KMS-11 (cell line): ENCODE data around the gene CENPN.

ENCODE experiments used
- H2AFZ ChIP-seq: fragments of 200-600 bp; sonication (generic); 2 replicates; pipeline ENCODE4 v1.6.1; 2016; ENCODE audit warnings: antibody characterized with exemption, mixed run types, low read depth
- H3K27ac ChIP-seq: fragments of 200-600 bp; sonication (generic); 2 replicates; pipeline ENCODE4 v1.6.1; 2016; ENCODE audit warnings: mild to moderate bottlenecking, mixed run types
- H3K27me3 ChIP-seq: fragments of 200-600 bp; sonication (generic); 2 replicates; pipeline ENCODE4 v1.6.1; 2017; ENCODE audit warnings: mild to moderate bottlenecking, low read depth, mixed run types, moderate library complexity; ENCODE audit not compliant: insufficient read depth
- H3K36me3 ChIP-seq: fragments of 200-600 bp; sonication (generic); 2 replicates; pipeline ENCODE4 v1.6.1; 2017; ENCODE audit warnings: mild to moderate bottlenecking, mixed run types; ENCODE audit not compliant: insufficient read depth
- H3K4me1 ChIP-seq: fragments of 200-600 bp; sonication (generic); 2 replicates; pipeline ENCODE4 v1.6.1; 2016; ENCODE audit warnings: mild to moderate bottlenecking, low read depth, mixed run types; ENCODE audit not compliant: poor library complexity, severe bottlenecking
- H3K4me2 ChIP-seq: fragments of 200-600 bp; sonication (generic); 2 replicates; pipeline ENCODE4 v1.7.0; 2016; ENCODE audit warnings: mild to moderate bottlenecking, mixed run types
- H3K4me3 ChIP-seq: fragments of 200-600 bp; sonication (generic); IDR thresholded peaks from 2 replicates; pipeline ENCODE4 v1.6.1; 2017; ENCODE audit warnings: low read depth, low read length, mixed read lengths; ENCODE audit not compliant: insufficient read depth
- H3K79me2 ChIP-seq: fragments of 200-600 bp; sonication (generic); 2 replicates; pipeline ENCODE4 v1.6.1; 2016; ENCODE audit warnings: low read depth, mixed run types; ENCODE audit not compliant: insufficient read depth
- H3K9ac ChIP-seq: fragments of 200-600 bp; sonication (generic); 2 replicates; pipeline ENCODE4 v1.6.1; 2016; ENCODE audit warnings: mild to moderate bottlenecking, mixed run types
- H4K20me1 ChIP-seq: fragments of 200-600 bp; sonication (generic); 2 replicates; pipeline ENCODE4 v1.6.1; 2016; ENCODE audit warnings: mild to moderate bottlenecking, mixed run types; ENCODE audit not compliant: insufficient read depth
- CTCF ChIP-seq: fragments of 200-600 bp; sonication (generic); conservative IDR thresholded peaks from 2 replicates; pipeline ENCODE4 v1.6.1; 2017; ENCODE audit warnings: low read depth, mild to moderate bottlenecking, antibody characterized with exemption, low read length, moderate library complexity, mixed read lengths

CENPN gene

DNA sequence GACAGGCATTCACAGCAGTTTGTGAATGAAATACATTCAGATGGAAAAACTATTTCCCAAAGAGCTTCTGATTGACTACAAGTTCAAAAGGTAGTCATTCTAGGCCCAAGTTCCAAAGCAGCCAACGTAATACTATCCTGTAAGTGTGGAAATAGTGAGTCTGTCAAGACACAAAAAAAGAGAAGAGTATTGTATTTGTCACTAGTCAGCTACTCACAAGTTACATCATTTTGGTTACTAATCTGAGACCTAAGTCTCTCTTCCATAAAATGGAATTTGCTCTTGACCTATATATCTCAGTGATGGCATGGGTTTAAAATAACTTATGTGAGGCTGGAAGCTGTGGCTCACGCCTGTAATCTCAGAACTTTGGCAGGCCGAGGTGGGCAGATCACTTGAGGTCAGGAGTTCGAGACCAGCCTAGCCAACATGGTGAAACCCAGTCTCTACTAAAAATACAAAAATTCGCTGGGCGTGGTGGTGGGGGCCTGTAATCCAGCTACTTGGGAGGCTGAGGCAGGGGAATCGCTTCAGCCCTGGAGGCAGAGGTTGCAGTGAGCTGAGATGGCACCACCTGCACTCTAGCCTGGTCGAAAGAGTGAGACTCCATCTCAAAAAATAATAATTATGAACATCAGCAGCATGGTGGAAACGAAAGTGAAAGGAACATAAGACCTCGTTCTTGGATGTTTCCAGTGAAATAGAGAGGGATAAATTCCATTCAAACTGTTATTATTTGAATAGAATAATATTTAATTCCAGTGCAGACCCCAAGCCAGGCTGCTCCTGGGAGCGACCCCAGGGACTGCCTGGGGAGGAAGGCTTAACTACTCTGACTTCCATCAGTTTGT lies 3.2 kb upstream of the CENPN start:
- H3K4me2 ChIP-seq = peak overlapping the region; percentile 70
- H2AFZ ChIP-seq = no peak overlapping the region
- H3K4me3 ChIP-seq = no peak overlapping the region
- H3K9ac ChIP-seq = peak overlapping the region; percentile 3; the same call in 1 of the 2 replicates
- no peaks in the 10 kb centered on the region for H3K36me3 ChIP-seq
- H3K27ac ChIP-seq = peak overlapping the region; percentile 14; the same call in 1 of the 2 replicates
- H4K20me1 ChIP-seq = peaks cover 4% of the 10 kb centered on the region; the same call in 1 of the 2 replicates
- H3K79me2 ChIP-seq = peaks cover 91% of the 10 kb centered on the region
- no peaks in the 10 kb centered on the region for H3K27me3 ChIP-seq
- no peak for TF ChIP-seq CTCF
- peaks cover 47% of the 10 kb centered on the region for H3K4me1 ChIP-seq

DNA sequence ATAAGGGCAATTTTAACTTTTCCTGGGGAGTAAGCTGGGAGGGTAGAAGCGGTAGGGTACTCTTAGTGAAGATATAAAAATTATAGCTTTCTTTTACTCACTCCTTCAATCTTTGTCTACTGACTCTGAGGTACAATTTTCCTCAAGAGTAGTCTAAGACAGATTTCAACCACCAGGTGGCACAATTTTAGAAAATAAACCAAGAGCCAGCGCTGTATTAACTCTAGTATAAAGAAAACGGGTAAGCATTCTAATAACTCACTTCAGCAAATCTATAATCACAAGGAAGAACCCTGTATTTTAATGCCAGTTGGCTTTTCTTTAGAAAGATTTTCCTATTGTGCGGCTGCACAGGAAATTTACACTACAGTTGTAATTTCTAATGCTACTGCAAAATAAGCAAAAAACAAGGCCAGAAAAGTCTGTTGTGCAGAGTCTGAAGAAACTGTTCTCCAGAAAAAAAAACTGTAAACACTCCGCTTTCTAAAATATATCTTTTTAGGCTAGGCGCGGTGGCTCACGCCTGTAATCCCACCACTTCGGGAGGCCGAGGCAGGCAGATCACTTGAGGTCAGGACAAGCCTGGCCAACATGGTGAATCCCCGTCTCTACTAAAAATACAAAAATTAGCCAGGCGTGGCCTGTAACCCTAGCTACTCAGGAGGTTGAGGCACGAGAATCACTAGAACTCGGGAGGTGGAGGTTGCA lies 2.2 kb upstream of the CENPN start:
- Histone ChIP-seq H2AFZ (no peak overlapping the region), H3K27ac (peak overlapping the region; percentile 14; the same call in 1 of the 2 replicates), H3K4me1 (peaks cover 47% of the 10 kb centered on the region), H3K79me2 (peaks cover 91% of the 10 kb centered on the region), H3K36me3 (no peaks in the 10 kb centered on the region; the same call in 1 of the 2 replicates), H3K4me2 (peak overlapping the region; percentile 70), H3K4me3 (no peak overlapping the region), H3K27me3 (no peaks in the 10 kb centered on the region), H4K20me1 (peaks cover 8% of the 10 kb centered on the region; the same call in 1 of the 2 replicates), H3K9ac (peak overlapping the region; percentile 3; the same call in 1 of the 2 replicates)
- TF ChIP-seq CTCF = peak; percentile 80

GRCh38 chr16:81005610-81006161 lies 1.3 kb upstream of the CENPN start:
- peaks cover 38% of the 10 kb centered on the region for H3K4me1 ChIP-seq
- peaks cover 91% of the 10 kb centered on the region for H3K79me2 ChIP-seq
- H3K27ac ChIP-seq = peak overlapping the region; percentile 95; the same call in 1 of the 2 replicates
- TF ChIP-seq CTCF = no peak
- peaks cover 8% of the 10 kb centered on the region; the same call in 1 of the 2 replicates for H4K20me1 ChIP-seq
- peak overlapping the region; percentile 84; the same call in 1 of the 2 replicates for H2AFZ ChIP-seq
- H3K36me3 ChIP-seq = no peaks in the 10 kb centered on the region; the same call in 1 of the 2 replicates
- H3K9ac ChIP-seq = peak overlapping the region; percentile 91
- H3K4me2 ChIP-seq = peak overlapping the region; percentile 81
- no peak overlapping the region for H3K4me3 ChIP-seq
- no peaks in the 10 kb centered on the region for H3K27me3 ChIP-seq

DNA sequence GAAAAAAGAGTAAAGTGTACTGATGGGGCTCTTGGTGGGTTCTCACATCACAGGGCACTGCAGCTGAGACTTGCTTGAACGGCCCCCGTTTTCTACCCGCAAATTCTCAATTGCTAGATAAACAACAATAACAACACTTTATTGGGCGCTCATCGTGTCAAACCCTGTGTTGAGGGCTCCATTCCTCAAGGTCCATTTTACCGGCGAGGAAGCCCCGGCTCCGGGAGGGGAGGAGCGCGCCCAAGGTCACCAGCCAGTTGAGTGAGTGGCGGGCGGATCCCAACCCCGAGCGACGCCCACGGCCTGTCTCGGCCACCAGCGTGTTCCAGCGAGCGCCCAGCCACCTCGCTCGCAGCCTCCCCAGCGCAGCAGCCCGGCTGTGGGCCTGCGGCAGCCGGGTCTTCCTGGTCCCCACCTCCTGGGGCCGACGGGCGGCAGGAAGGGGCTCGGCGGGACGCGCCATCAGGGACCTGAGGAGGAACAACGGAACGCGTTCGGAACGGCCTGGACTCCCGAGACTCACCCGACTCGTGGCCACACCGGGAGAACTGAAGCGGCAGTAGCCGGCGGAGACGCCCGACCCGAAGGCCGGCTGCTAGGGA lies 702 bp upstream of the CENPN start:
- Histone ChIP-seq H2AFZ (peak overlapping the region; percentile 84), H3K27ac (peak overlapping the region; percentile 95), H3K27me3 (no peaks in the 10 kb centered on the region), H3K4me1 (peaks cover 32% of the 10 kb centered on the region), H3K9ac (peak overlapping the region; percentile 91), H3K4me3 (no peak overlapping the region), H3K79me2 (peaks cover 91% of the 10 kb centered on the region), H3K4me2 (peak overlapping the region; percentile 81), H3K36me3 (no peaks in the 10 kb centered on the region; the same call in 1 of the 2 replicates), H4K20me1 (peaks cover 8% of the 10 kb centered on the region; the same call in 1 of the 2 replicates)
- no peak for TF ChIP-seq CTCF
